Measurements from ENCODE around the gene ELL.

DNA sequence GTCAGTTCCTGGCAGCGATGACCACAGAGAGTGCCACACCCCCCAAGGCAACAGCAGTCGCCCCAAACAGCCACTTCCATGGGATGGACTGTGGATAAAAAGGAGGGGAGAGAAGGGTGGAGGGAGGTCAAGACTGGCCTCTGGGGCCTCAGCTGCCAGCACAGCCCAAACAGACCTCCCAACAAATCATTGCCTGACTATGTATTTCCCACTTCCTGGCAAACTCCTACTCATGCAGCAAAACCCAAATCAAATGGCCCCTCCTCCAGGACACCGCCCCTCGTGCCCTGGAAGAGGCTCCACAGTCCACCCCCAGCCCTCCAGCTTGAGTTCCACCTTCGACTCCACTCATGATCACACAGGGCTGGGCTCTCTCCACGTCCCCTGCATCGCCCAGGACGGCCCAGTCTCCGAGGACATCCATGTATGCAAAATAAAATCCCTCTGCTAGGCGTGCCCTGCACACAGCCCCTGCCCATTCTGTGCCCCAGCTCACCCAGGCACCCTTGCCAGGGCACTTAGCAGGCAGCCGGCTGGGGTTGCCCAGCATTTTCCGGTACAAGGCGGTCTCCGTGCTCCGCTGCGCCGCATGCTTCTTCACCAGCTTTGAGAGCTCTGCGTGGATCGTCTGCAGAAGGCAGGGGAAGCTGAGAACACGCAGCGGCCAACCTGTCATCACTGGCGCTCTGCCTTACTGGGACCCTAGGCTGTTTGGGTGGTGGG is 10.5 kb upstream of the ELL start:
- TF ChIP-seq CTCF (IDR thresholded peaks at IDR 0.05; ENCODE audit: low read depth, low read length), result no peak
- no peak for TF ChIP-seq EZH2phosphoT487 (IDR thresholded peaks at IDR 0.05; ENCODE audit: low read depth)
